ENCODE measurements around the gene RFX7.

- TF ChIP-seq POLR2A (IDR thresholded peaks at IDR 0.05; ENCODE audit: low read depth, low read length) (no peak), TAF1 (IDR thresholded peaks at IDR 0.05; ENCODE audit: borderline replicate concordance, low read depth, low read length) (no peak), POLR2AphosphoS5 (IDR thresholded peaks at IDR 0.05; ENCODE audit: low read depth, low read length) (no peak)
These were observed 11.6 kb downstream of the RFX7 start for GRCh38 chr15:56232058-56232457.

All from GM12892 (cell line).